WTC11 (cell line): ENCODE results near the gene ZNF747. TPM values are rescaled to one million over a fixed set of nuclear protein-coding genes. Genes with fewer than 3 reads are reported as not detected.

Source experiments
- ATAC-seq: fragments of 200-7000 bp; cut with Tn5 transposase; 2 replicates; pipeline ENCODE4 v1.10.0; 2021; ENCODE audit warnings: mild to moderate bottlenecking, moderate library complexity
- CTCF ChIA-PET: fragments of 300-600 bp; sonication (Branson Sonifier 250); formaldehyde crosslinking; loops from one replicate; lab custom pipeline; 2021; ENCODE audit warnings: antibody characterized with exemption; lab: Charles Lee
- POLR2A ChIA-PET: fragments of 350-600 bp; sonication (Branson Sonifier 250); formaldehyde crosslinking; loops from one replicate; lab custom pipeline; 2021; ENCODE audit warnings: antibody characterized with exemption; lab: Charles Lee
- DNase-seq: peaks from one replicate; pipeline ENCODE4 v3.0.0; 2021; ENCODE audit warnings: low spot score
- H3K27ac Mint-ChIP-seq: 2 replicates; pipeline ENCODE4 v1.8.0; 2021; ENCODE audit warnings: mixed read lengths
- H3K27me3 Mint-ChIP-seq: 2 replicates; pipeline ENCODE4 v1.8.0; 2021; ENCODE audit warnings: low read depth, mild to moderate bottlenecking, moderate library complexity, mixed read lengths
- H3K36me3 Mint-ChIP-seq: 2 replicates; pipeline ENCODE4 v1.8.0; 2021; ENCODE audit warnings: mixed read lengths
- H3K4me1 Mint-ChIP-seq: 2 replicates; pipeline ENCODE4 v1.8.0; 2022; ENCODE audit warnings: mixed read lengths
- H3K4me3 Mint-ChIP-seq: 2 replicates; pipeline ENCODE4 v1.8.0; 2021; ENCODE audit warnings: mild to moderate bottlenecking, moderate library complexity, mixed read lengths
- H3K9me3 Mint-ChIP-seq: 2 replicates; pipeline ENCODE4 v1.8.0; 2021; ENCODE audit warnings: mixed read lengths
- AR ChIP-seq: fragments of 250-450 bp; sonication (Bioruptor Pico); IDR thresholded peaks from 2 replicates; pipeline ENCODE4 v1.9.0; 2021; ENCODE audit warnings: mild to moderate bottlenecking
- CDX4 ChIP-seq: fragments of 250-450 bp; sonication (Bioruptor Pico); IDR thresholded peaks from 2 replicates; pipeline ENCODE4 v1.9.0; 2021; ENCODE audit warnings: moderate library complexity, mild to moderate bottlenecking, inconsistent platforms, borderline replicate concordance
- E2F1 ChIP-seq: sonication (generic); formaldehyde crosslinking; IDR thresholded peaks from 2 replicates; pipeline ENCODE4 v1.8.0; 2022; ENCODE audit warnings: mild to moderate bottlenecking, missing genetic modification reagents
- ETV6 ChIP-seq: sonication (generic); formaldehyde crosslinking; IDR thresholded peaks from 2 replicates; pipeline ENCODE4 v1.8.1; 2022; ENCODE audit warnings: mild to moderate bottlenecking, missing genetic modification reagents
- GABPB1 ChIP-seq: sonication (generic); formaldehyde crosslinking; IDR thresholded peaks from 2 replicates; pipeline ENCODE4 v1.8.1; 2023; ENCODE audit warnings: mild to moderate bottlenecking, missing genetic modification reagents
- IRF2 ChIP-seq: sonication (generic); formaldehyde crosslinking; IDR thresholded peaks from 2 replicates; pipeline ENCODE4 v1.8.0; 2022; ENCODE audit warnings: low read depth, missing genetic modification reagents, borderline replicate concordance
- KAT7 ChIP-seq: sonication (generic); formaldehyde crosslinking; IDR thresholded peaks from 2 replicates; pipeline ENCODE4 v1.8.1; 2023; ENCODE audit warnings: missing genetic modification reagents, mild to moderate bottlenecking, borderline replicate concordance
- NR3C1 ChIP-seq: sonication (generic); formaldehyde crosslinking; conservative IDR thresholded peaks from 2 replicates; pipeline ENCODE4 v1.8.1; 2023; ENCODE audit warnings: low read depth, mild to moderate bottlenecking, missing genetic modification reagents
- SP1 ChIP-seq: sonication (generic); formaldehyde crosslinking; conservative IDR thresholded peaks from 2 replicates; pipeline ENCODE4 v1.8.1; 2022; ENCODE audit warnings: missing genetic modification reagents
- TEAD4 ChIP-seq: sonication (generic); formaldehyde crosslinking; IDR thresholded peaks from 2 replicates; pipeline ENCODE4 v1.8.0; 2022; ENCODE audit warnings: mild to moderate bottlenecking, missing genetic modification reagents
- USF1 ChIP-seq: sonication (generic); formaldehyde crosslinking; IDR thresholded peaks from 2 replicates; pipeline ENCODE4 v1.8.0; 2022; ENCODE audit warnings: mild to moderate bottlenecking, missing genetic modification reagents
- ZMAT4 ChIP-seq: fragments of 250-450 bp; sonication (Bioruptor Pico); IDR thresholded peaks from 2 replicates; pipeline ENCODE4 v1.9.0; 2021; ENCODE audit warnings: mild to moderate bottlenecking
- ZNF121 ChIP-seq: sonication (generic); formaldehyde crosslinking; IDR thresholded peaks from 2 replicates; pipeline ENCODE4 v1.8.0; 2023; ENCODE audit warnings: missing genetic modification reagents
- ZNF138 ChIP-seq: sonication (generic); formaldehyde crosslinking; conservative IDR thresholded peaks from 2 replicates; pipeline ENCODE4 v1.8.1; 2022; ENCODE audit warnings: mild to moderate bottlenecking, moderate library complexity, missing genetic modification reagents
- ZNF396 ChIP-seq: fragments of 250-450 bp; sonication (Bioruptor Pico); IDR thresholded peaks from 2 replicates; pipeline ENCODE4 v1.8.0; 2021; ENCODE audit warnings: mild to moderate bottlenecking, moderate library complexity, borderline replicate concordance
- ZNF416 ChIP-seq: fragments of 250-450 bp; sonication (Bioruptor Pico); IDR thresholded peaks from 2 replicates; pipeline ENCODE4 v1.9.0; 2021; ENCODE audit warnings: mild to moderate bottlenecking, inconsistent platforms
- ZSCAN18 ChIP-seq: fragments of 250-450 bp; sonication (Bioruptor Pico); IDR thresholded peaks from 2 replicates; pipeline ENCODE4 v2.1.2; 2022; ENCODE audit warnings: mild to moderate bottlenecking, moderate library complexity
- total RNA-seq: library from RNA; stranded (reverse); gene quantifications from 3 replicates; pipeline ENCODE4 v1.2.3, GENCODE V29; 2021

Gene ZNF747
- total RNA-seq, 1 experiment from 2014 or later = 11.3 TPM

GRCh38 chr16:30490210-30490609 is 44.4 kb downstream of the ZNF747 start (continued):
- no peak for TF ChIP-seq IRF2 (CRISPR knock-in tag)

GRCh38 chr16:30488764-30489605 is 45.7 kb downstream of the ZNF747 start:
- ATAC-seq = peak; percentile 67

GRCh38 chr16:30485818-30486436 is 48.7 kb downstream of the ZNF747 start:
- ATAC-seq = no peak

More at GRCh38 chr16:30488764-30489605, 45.7 kb downstream of the ZNF747 start:
- peak; percentile 34 for DNase-seq
- ChIA-PET POLR2A (no interaction called here), CTCF (interaction anchor here (0.7 to 1.3 kb wide), 5 partner anchors 13 to 127 kb away, joined by 3 to 6 read pairs (median 3); partner anchors contain the start of genes DCTPP1 and TBC1D10B)
- Mint-ChIP-seq H3K27ac (peak overlapping the region; percentile 19; the same call in 1 of the 2 replicates), H3K9me3 (no peaks in the 10 kb centered on the region), H3K27me3 (peaks cover 5% of the 10 kb centered on the region; the same call in 1 of the 2 replicates), H3K36me3 (no peaks in the 10 kb centered on the region), H3K4me1 (peaks cover 14% of the 10 kb centered on the region), H3K4me3 (no peak overlapping the region)
- peak; percentile 56 for TF ChIP-seq GABPB1
- no peak for TF ChIP-seq SP1 (CRISPR knock-in tag)
- peak; percentile 68; the same call in 1 of the 2 replicates for TF ChIP-seq ZNF121 (CRISPR knock-in tag)
- no peak for TF ChIP-seq NR3C1 (CRISPR knock-in tag)

GRCh38 chr16:30484887-30485286 is 49.8 kb downstream of the ZNF747 start:
- peaks cover 10% of the 10 kb centered on the region for H3K4me1 Mint-ChIP-seq

More at GRCh38 chr16:30485818-30486436, 48.7 kb downstream of the ZNF747 start:
- no peak for TF ChIP-seq ETV6 (CRISPR knock-in tag)
- Mint-ChIP-seq H3K27ac (no peak overlapping the region), H3K36me3 (no peaks in the 10 kb centered on the region), H3K4me1 (peaks cover 14% of the 10 kb centered on the region), H3K27me3 (peaks cover 9% of the 10 kb centered on the region), H3K9me3 (no peaks in the 10 kb centered on the region), H3K4me3 (no peak overlapping the region)
- DNase-seq = no peak
- ChIA-PET POLR2A (no interaction called here), CTCF (interaction anchor here (0.7 kb wide), 1 partner anchor 56 kb away, joined by 3 read pairs; the partner anchor contains the start of gene DCTPP1)

More at GRCh38 chr16:30484887-30485286, 49.8 kb downstream of the ZNF747 start:
- ChIA-PET POLR2A (no interaction called here), CTCF (no interaction called here)
- H3K36me3 Mint-ChIP-seq = no peaks in the 10 kb centered on the region
- no peak for TF ChIP-seq KAT7 (CRISPR knock-in tag)
- no peak for TF ChIP-seq ZSCAN18 (CRISPR knock-in tag)
- TF ChIP-seq TEAD4 (CRISPR knock-in tag) = no peak
- no peak for TF ChIP-seq USF1
- no peak for TF ChIP-seq ZNF138 (CRISPR knock-in tag)
- TF ChIP-seq ZNF416 = no peak
- TF ChIP-seq E2F1 (CRISPR knock-in tag) = no peak
- no peak for TF ChIP-seq CDX4 (CRISPR knock-in tag)
- TF ChIP-seq ZNF396 (CRISPR knock-in tag) = no peak
- TF ChIP-seq AR = no peak
- TF ChIP-seq ZMAT4 (CRISPR knock-in tag) = no peak
- no peak overlapping the region for H3K27ac Mint-ChIP-seq
- no peak overlapping the region for H3K4me3 Mint-ChIP-seq
- peaks cover 11% of the 10 kb centered on the region for H3K27me3 Mint-ChIP-seq
- ATAC-seq (no peak), DNase-seq (no peak)
- no peaks in the 10 kb centered on the region for H3K9me3 Mint-ChIP-seq
